Progenitor cell of endocrine pancreas (in vitro differentiated cells): ENCODE measurements around the gene ELF1. TPM values are rescaled to one million over a fixed set of nuclear protein-coding genes. Genes with fewer than 3 reads are reported as not detected.
"Not testable (repeated sequence)": the region's sequence is repeated elsewhere in the genome, so short reads cannot be mapped to it uniquely, and the experiment has no call there.

Experiments used
- DNase-seq: peaks from one replicate; pipeline ENCODE4 v3.0.0; 2021; ENCODE audit warnings: low spot score; ENCODE audit not compliant: unreplicated experiment
- H3K27ac Mint-ChIP-seq: 2 replicates; pipeline ENCODE4 v1.8.0; 2021; ENCODE audit warnings: mild to moderate bottlenecking, moderate library complexity, mixed read lengths
- H3K27me3 Mint-ChIP-seq: 2 replicates; pipeline ENCODE4 v1.8.0; 2021; ENCODE audit warnings: mixed read lengths
- H3K36me3 Mint-ChIP-seq: 2 replicates; pipeline ENCODE4 v1.8.0; 2022; ENCODE audit warnings: mixed read lengths; ENCODE audit not compliant: insufficient read depth
- H3K4me1 Mint-ChIP-seq: 2 replicates; pipeline ENCODE4 v1.8.0; 2021; ENCODE audit warnings: low read depth, mixed read lengths
- H3K4me3 Mint-ChIP-seq: 2 replicates; pipeline ENCODE4 v1.8.0; 2021; ENCODE audit warnings: low read depth, mild to moderate bottlenecking, moderate library complexity, mixed read lengths
- H3K9me3 Mint-ChIP-seq: 2 replicates; pipeline ENCODE4 v1.8.0; 2021; ENCODE audit warnings: low read depth, mixed read lengths
- CTCF ChIP-seq: fragments of 200-600 bp; sonication (generic); IDR thresholded peaks from one replicate; pipeline ENCODE4 v1.5.0; 2021; ENCODE audit warnings: antibody characterized with exemption, mild to moderate bottlenecking; ENCODE audit not compliant: unreplicated experiment
- total RNA-seq: library from RNA; stranded (reverse); gene quantifications from 2 replicates; pipeline ENCODE4 v1.2.1, GENCODE V29; 2021

The ELF1 gene
- total RNA-seq, 1 donor from 2014 or later, result 89.7 TPM

GRCh38 chr13:40980461-40980860 is 38.7 kb downstream of the ELF1 start:
- Mint-ChIP-seq H3K27me3 (no peaks in the 10 kb centered on the region), H3K4me3 (no peak overlapping the region), H3K4me1 (peaks cover 31% of the 10 kb centered on the region), H3K27ac (no peak overlapping the region), H3K9me3 (no peaks in the 10 kb centered on the region), H3K36me3 (peaks cover 5% of the 10 kb centered on the region)
- DNase-seq, result no peak
- TF ChIP-seq CTCF, result no peak

- TF ChIP-seq CTCF, result no peak
- H3K9me3 Mint-ChIP-seq, result no peaks in the 10 kb centered on the region
- no peak overlapping the region for H3K4me3 Mint-ChIP-seq
- H3K4me1 Mint-ChIP-seq, result peaks cover 35% of the 10 kb centered on the region
- no peak for DNase-seq
- no peaks in the 10 kb centered on the region for H3K27me3 Mint-ChIP-seq
- peaks cover 5% of the 10 kb centered on the region for H3K36me3 Mint-ChIP-seq
- peak overlapping the region; percentile 47 for H3K27ac Mint-ChIP-seq
These were observed 39.9 kb downstream of the ELF1 start for GRCh38 chr13:40979232-40979631.

- H3K4me3 Mint-ChIP-seq, H3K27ac Mint-ChIP-seq, H3K36me3 Mint-ChIP-seq, H3K9me3 Mint-ChIP-seq, DNase-seq, H3K27me3 Mint-ChIP-seq: not testable (repeated sequence)
- H3K4me1 Mint-ChIP-seq, result peaks cover 35% of the 10 kb centered on the region
These were observed 41.0 kb downstream of the ELF1 start for GRCh38 chr13:40978109-40978508.

GRCh38 chr13:40975441-40975840 is 43.7 kb downstream of the ELF1 start:
- Mint-ChIP-seq H3K36me3 (no peaks in the 10 kb centered on the region), H3K27ac (peak overlapping the region; percentile 89), H3K4me1 (peaks cover 49% of the 10 kb centered on the region), H3K4me3 (no peak overlapping the region), H3K27me3 (no peaks in the 10 kb centered on the region), H3K9me3 (no peaks in the 10 kb centered on the region)
- no peak for DNase-seq
- TF ChIP-seq CTCF, result no peak

- Mint-ChIP-seq H3K27ac (peak overlapping the region; percentile 89), H3K4me1 (peaks cover 56% of the 10 kb centered on the region), H3K27me3 (no peaks in the 10 kb centered on the region), H3K9me3 (no peaks in the 10 kb centered on the region), H3K36me3 (no peaks in the 10 kb centered on the region), H3K4me3 (peak overlapping the region; percentile 42)
- TF ChIP-seq CTCF, result peak; percentile 52
- no peak for DNase-seq
These were observed 44.4 kb downstream of the ELF1 start for GRCh38 chr13:40974460-40975407.

DNA sequence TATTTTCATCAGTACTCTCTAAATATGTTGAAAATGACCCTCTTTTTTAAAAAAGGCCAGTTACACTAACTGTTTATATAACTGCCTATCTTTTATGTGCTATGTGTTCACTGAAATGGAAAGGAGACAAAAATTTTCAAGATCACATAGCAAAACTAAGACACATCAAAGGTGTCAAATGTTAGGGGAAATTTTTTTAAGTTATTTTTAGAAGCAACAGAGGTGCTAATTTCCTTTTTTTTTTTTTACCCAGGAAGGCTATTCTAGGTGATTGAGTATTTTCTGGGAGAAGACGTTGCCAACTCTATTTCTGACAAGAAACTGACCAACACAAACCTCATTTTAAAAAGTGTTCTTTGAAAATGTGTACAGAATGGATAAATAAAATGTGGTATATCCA is 45.7 kb downstream of the ELF1 start:
- no peaks in the 10 kb centered on the region for H3K27me3 Mint-ChIP-seq
- H3K4me1 Mint-ChIP-seq, result peaks cover 60% of the 10 kb centered on the region
- H3K27ac Mint-ChIP-seq, result peak overlapping the region; percentile 71
- no peak for DNase-seq
- no peak overlapping the region for H3K4me3 Mint-ChIP-seq
- no peaks in the 10 kb centered on the region for H3K36me3 Mint-ChIP-seq
- no peak for TF ChIP-seq CTCF
- no peaks in the 10 kb centered on the region for H3K9me3 Mint-ChIP-seq
